Measurements from ENCODE around the gene TRMT44. TPM values are rescaled to one million over a fixed set of nuclear protein-coding genes. Genes with fewer than 3 reads are reported as not detected.
A peak's percentile ranks its signal among the peaks of the same experiment; 100 is the strongest.
"Not testable (repeated sequence)": the region's sequence is repeated elsewhere in the genome, so short reads cannot be mapped to it uniquely, and the experiment has no call there.

Gene TRMT44
- total RNA-seq, 3 donors from 2014 or later = 35.7 to 41.5 (median 41.0) TPM

- ATAC-seq = no peak
- no peaks in the 10 kb centered on the region for H3K9me3 Mint-ChIP-seq
- H3K36me3 Mint-ChIP-seq (ENCODE audit: insufficient read depth) = peaks cover 22% of the 10 kb centered on the region
- DNase-seq = no peak
- no peaks in the 10 kb centered on the region for H3K27me3 Mint-ChIP-seq (ENCODE audit: low read depth)
- H3K4me3 Mint-ChIP-seq = no peak overlapping the region
- no peaks in the 10 kb centered on the region for H3K4me1 Mint-ChIP-seq (ENCODE audit: low read depth)
Measured at GRCh38 chr4:8402181-8402597, 38.4 kb upstream of the TRMT44 start.

DNA sequence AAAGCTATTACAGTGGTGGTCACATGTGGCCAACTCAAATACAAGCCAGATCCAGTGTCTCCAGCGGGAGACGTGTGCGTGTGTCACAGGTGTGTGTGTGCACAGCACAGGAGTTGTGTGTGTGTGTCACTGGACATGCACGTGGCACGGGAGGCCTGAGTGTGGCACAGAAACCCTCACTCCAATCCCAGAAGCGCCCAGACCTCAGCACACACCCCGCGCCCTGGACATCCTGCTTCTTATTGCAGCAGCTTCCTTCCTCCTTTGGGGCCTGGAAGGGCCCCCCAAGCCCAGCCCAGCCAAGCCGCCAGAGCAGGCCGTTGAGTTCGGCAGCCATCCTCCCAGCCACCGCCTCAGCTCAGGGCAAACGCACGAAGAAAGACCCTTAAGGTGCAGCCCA is 37.9 kb upstream of the TRMT44 start:
- Mint-ChIP-seq H3K27me3 (ENCODE audit: low read depth) (no peaks in the 10 kb centered on the region), H3K36me3 (ENCODE audit: insufficient read depth) (peaks cover 22% of the 10 kb centered on the region), H3K4me1 (ENCODE audit: low read depth) (no peaks in the 10 kb centered on the region), H3K4me3 (no peak overlapping the region), H3K9me3 (no peaks in the 10 kb centered on the region)
- DNase-seq = no peak
- ATAC-seq = no peak

DNA sequence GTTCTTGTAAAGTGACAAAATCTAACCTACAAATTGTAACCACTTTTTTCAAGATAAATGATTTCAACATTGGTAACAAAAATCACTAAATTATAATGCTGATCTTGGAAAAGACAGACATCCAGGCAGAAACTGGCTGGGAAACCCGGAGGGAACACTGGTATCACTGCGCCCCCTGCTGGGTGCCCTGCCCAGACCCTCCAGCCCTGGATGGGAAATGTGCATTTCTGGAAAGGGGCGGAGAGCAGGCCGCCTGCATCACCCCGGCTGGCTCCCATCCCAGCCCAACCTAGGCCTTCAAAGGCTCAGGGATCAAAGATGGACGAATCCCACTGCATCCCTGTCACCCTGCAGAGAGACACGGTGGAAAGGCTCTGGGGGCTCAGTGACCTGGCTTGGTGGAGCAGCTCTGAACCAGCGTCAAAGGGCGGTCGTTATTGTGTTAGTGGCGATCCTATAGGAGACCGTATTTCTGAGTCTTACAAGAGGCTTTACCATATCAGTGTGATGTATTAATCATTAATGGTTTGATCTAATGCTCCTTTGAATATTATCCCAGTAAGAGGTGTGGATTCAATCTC is 37.3 kb upstream of the TRMT44 start:
- peak in 1 of 2 donors; percentile 40 for ATAC-seq
- peak; percentile 38 for DNase-seq
- Mint-ChIP-seq H3K4me3 (no peak overlapping the region), H3K27me3 (ENCODE audit: low read depth) (no peaks in the 10 kb centered on the region), H3K36me3 (ENCODE audit: insufficient read depth) (peaks cover 23% of the 10 kb centered on the region), H3K4me1 (ENCODE audit: low read depth) (no peaks in the 10 kb centered on the region), H3K9me3 (no peaks in the 10 kb centered on the region)

GRCh38 chr4:8403976-8404375 is 36.6 kb upstream of the TRMT44 start:
- Mint-ChIP-seq H3K9me3 (no peaks in the 10 kb centered on the region), H3K36me3 (ENCODE audit: insufficient read depth) (peaks cover 17% of the 10 kb centered on the region)
- no peak for ATAC-seq

GRCh38 chr4:8404791-8405515 is 35.6 kb upstream of the TRMT44 start:
- DNase-seq = no peak
- Mint-ChIP-seq H3K4me3 (no peak overlapping the region), H3K9me3 (no peaks in the 10 kb centered on the region), H3K27me3 (ENCODE audit: low read depth) (no peaks in the 10 kb centered on the region), H3K4me1 (ENCODE audit: low read depth) (peaks cover 9% of the 10 kb centered on the region), H3K36me3 (ENCODE audit: insufficient read depth) (peaks cover 21% of the 10 kb centered on the region)
- ATAC-seq = no peak

More at GRCh38 chr4:8403976-8404375, 36.6 kb upstream of the TRMT44 start:
- DNase-seq = no peak
- no peaks in the 10 kb centered on the region for H3K27me3 Mint-ChIP-seq (ENCODE audit: low read depth)
- H3K4me3 Mint-ChIP-seq = no peak overlapping the region
- peaks cover under 1% of the 10 kb centered on the region for H3K4me1 Mint-ChIP-seq (ENCODE audit: low read depth)

DNA sequence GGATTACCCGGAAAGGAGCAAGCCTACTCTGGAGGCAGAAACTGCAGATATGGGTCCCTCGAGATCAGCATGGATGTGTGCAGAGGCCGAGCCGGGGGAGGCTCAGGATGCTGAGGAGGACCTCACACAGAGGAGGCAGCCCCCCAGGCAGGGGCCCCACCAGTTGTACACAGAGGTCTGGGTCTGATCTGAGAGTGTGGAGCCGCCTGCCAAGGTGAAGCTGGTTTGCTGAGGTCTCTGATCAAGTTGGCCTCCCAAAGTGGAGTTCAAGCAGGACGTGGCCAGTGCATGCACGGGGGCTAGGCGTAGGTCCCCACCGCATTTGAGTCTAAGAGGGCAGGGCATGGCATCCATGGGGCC is 35.1 kb upstream of the TRMT44 start:
- no peak for ATAC-seq
- no peaks in the 10 kb centered on the region for H3K27me3 Mint-ChIP-seq (ENCODE audit: low read depth)
- H3K4me3 Mint-ChIP-seq = no peak overlapping the region
- H3K9me3 Mint-ChIP-seq = no peaks in the 10 kb centered on the region
- H3K4me1 Mint-ChIP-seq (ENCODE audit: low read depth) = peaks cover 11% of the 10 kb centered on the region
- peaks cover 21% of the 10 kb centered on the region for H3K36me3 Mint-ChIP-seq (ENCODE audit: insufficient read depth)
- no peak for DNase-seq

GRCh38 chr4:8406887-8407286 is 33.7 kb upstream of the TRMT44 start:
- H3K9me3 Mint-ChIP-seq; H3K4me3 Mint-ChIP-seq; DNase-seq; ATAC-seq; H3K27me3 Mint-ChIP-seq (ENCODE audit: low read depth): not testable (repeated sequence)
- Mint-ChIP-seq H3K4me1 (ENCODE audit: low read depth) (peaks cover 14% of the 10 kb centered on the region), H3K36me3 (ENCODE audit: insufficient read depth) (peaks cover 21% of the 10 kb centered on the region)

DNA sequence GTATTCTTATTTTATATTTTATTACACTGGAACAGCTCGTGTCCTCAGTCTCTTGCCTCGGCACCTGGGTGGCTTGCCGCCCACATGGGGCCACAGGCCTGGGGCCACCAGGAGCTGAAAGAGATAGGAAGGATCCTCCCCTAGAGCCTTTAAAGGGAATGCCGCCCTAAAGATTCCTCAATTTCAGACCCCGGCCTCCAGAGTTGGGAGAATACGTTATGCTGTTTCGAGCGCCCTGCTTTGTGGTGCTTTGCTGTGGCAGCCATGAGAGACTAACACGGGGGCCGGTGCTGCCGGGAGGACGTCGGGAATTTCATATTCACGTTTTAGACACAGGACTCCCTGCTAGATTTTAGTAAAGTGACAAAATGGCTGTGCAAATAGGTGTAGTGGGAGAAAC is 33.3 kb upstream of the TRMT44 start:
- no peak overlapping the region for H3K4me3 Mint-ChIP-seq
- peaks cover 14% of the 10 kb centered on the region for H3K4me1 Mint-ChIP-seq (ENCODE audit: low read depth)
- no peak for DNase-seq
- H3K9me3 Mint-ChIP-seq = no peaks in the 10 kb centered on the region
- peaks cover 24% of the 10 kb centered on the region for H3K36me3 Mint-ChIP-seq (ENCODE audit: insufficient read depth)
- H3K27me3 Mint-ChIP-seq (ENCODE audit: low read depth) = no peaks in the 10 kb centered on the region
- ATAC-seq = no peak

DNA sequence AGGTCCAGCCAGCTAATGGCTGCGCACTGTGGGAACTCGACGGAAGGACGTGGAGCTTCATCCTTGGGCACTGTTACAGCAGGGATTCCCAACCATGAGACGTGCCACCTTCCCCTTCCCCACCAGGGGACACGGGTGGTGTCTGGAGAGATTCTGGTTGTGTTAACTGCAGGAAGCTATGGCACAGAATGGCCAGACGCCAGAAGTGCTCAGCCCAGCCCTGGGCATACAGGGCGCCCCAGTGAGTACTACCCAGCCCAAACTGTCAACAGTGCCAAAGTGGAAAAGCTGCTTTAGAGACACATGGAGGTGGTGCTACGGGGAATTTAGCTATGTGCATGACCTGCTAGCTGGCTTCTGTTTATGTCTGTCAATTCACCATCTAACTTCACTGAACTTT is 32.8 kb upstream of the TRMT44 start:
- ATAC-seq (no peak), DNase-seq (no peak)
- no peaks in the 10 kb centered on the region for H3K27me3 Mint-ChIP-seq (ENCODE audit: low read depth)
- H3K36me3 Mint-ChIP-seq (ENCODE audit: insufficient read depth) = peaks cover 25% of the 10 kb centered on the region
- H3K4me3 Mint-ChIP-seq = no peak overlapping the region
- no peaks in the 10 kb centered on the region for H3K9me3 Mint-ChIP-seq
- peaks cover 14% of the 10 kb centered on the region for H3K4me1 Mint-ChIP-seq (ENCODE audit: low read depth)

- peak; percentile 39 for DNase-seq
Measured at GRCh38 chr4:8409264-8410065, 31.1 kb upstream of the TRMT44 start.

GRCh38 chr4:8410066-8410625 is 30.4 kb upstream of the TRMT44 start:
- Mint-ChIP-seq H3K4me1 (ENCODE audit: low read depth) (peaks cover 26% of the 10 kb centered on the region), H3K9me3 (no peaks in the 10 kb centered on the region), H3K27me3 (ENCODE audit: low read depth) (no peaks in the 10 kb centered on the region), H3K36me3 (ENCODE audit: insufficient read depth) (peaks cover 36% of the 10 kb centered on the region), H3K4me3 (no peak overlapping the region)
- DNase-seq = no peak
- ATAC-seq = no peak

More at GRCh38 chr4:8409264-8410065, 31.1 kb upstream of the TRMT44 start:
- Mint-ChIP-seq H3K9me3 (no peaks in the 10 kb centered on the region), H3K36me3 (ENCODE audit: insufficient read depth) (peaks cover 34% of the 10 kb centered on the region), H3K27me3 (ENCODE audit: low read depth) (no peaks in the 10 kb centered on the region), H3K4me3 (no peak overlapping the region), H3K4me1 (ENCODE audit: low read depth) (peaks cover 20% of the 10 kb centered on the region)
- peak; percentile 54 to 68 for ATAC-seq

- ATAC-seq = no peak
- no peaks in the 10 kb centered on the region for H3K27me3 Mint-ChIP-seq (ENCODE audit: low read depth)
- no peak for DNase-seq
- peaks cover 38% of the 10 kb centered on the region for H3K36me3 Mint-ChIP-seq (ENCODE audit: insufficient read depth)
- H3K9me3 Mint-ChIP-seq = no peaks in the 10 kb centered on the region
- no peak overlapping the region for H3K4me3 Mint-ChIP-seq
- peaks cover 26% of the 10 kb centered on the region for H3K4me1 Mint-ChIP-seq (ENCODE audit: low read depth)
Measured at GRCh38 chr4:8410641-8411271, 29.8 kb upstream of the TRMT44 start.

DNA sequence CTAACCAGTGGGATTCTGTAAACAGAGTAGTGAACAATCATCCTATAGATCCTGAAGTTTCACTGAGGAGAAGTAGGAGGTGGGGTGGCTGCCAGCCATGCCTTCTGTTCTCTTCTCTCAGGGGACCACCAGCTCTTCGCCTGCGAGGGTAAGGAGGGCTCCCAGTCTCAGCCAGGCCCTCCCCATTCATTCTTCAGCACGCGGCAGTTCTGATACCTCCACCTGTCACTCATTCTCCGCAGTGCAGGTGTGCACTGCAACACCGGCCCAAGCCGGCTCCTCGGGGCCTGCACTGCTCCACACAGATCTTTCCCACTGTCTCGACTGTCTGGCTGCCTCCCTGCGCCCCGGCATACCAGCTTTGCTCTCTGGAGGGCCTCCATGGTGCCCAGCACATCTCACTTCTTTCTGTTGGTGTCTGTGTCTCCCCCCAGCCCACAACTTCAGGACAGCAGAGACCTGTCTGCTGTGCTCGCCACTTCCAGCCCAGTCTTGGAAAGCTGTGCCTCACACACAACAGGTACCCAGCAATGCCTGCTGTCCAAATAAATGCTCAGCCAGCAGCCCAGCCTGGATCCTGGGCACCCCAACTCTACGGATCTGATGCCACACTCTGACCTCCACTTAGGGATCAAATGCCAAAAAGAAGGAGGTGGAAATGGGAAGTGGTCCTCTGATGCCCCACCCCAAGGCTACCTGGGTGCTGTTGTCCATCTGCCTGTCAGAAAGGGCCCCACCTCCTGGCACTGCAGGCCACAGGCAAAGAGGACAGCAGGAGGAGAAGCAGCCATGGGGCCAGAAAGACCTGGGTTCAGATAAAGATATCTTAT is 29.0 kb upstream of the TRMT44 start:
- H3K9me3 Mint-ChIP-seq = no peaks in the 10 kb centered on the region
- H3K27me3 Mint-ChIP-seq (ENCODE audit: low read depth) = no peaks in the 10 kb centered on the region
- H3K4me1 Mint-ChIP-seq (ENCODE audit: low read depth) = peaks cover 26% of the 10 kb centered on the region
- no peak for DNase-seq
- no peak for ATAC-seq
- peaks cover 34% of the 10 kb centered on the region for H3K36me3 Mint-ChIP-seq (ENCODE audit: insufficient read depth)
- no peak overlapping the region for H3K4me3 Mint-ChIP-seq

Measured in activated T-cell treated with anti-CD3 and anti-CD28 coated beads, Interleukin-2, amount 50 U/mL, for 4 hours (primary cell).